GM21515 (cell line): Measurements from ENCODE around the gene MDFI.

Source experiments
- ATAC-seq: cut with Tn5 transposase; IDR thresholded peaks from one replicate; pipeline ENCODE4 v1.9.1; 2021; ENCODE audit not compliant: unreplicated experiment

Gene MDFI

GRCh38 chr6:41670703-41671360 lies 32.6 kb downstream of the MDFI start:
- no peak for ATAC-seq

GRCh38 chr6:41671376-41671775 lies 33.1 kb downstream of the MDFI start:
- ATAC-seq, result no peak

GRCh38 chr6:41672016-41672415 lies 33.7 kb downstream of the MDFI start:
- no peak for ATAC-seq

- no peak for ATAC-seq
Observed at GRCh38 chr6:41672816-41673703, 34.8 kb downstream of the MDFI start.

- ATAC-seq, result no peak
Observed at GRCh38 chr6:41673704-41674000, 35.4 kb downstream of the MDFI start.

- no peak for ATAC-seq
Observed at GRCh38 chr6:41674231-41675000, 36.1 kb downstream of the MDFI start.

- no peak for ATAC-seq
Observed at GRCh38 chr6:41675176-41675775, 37.0 kb downstream of the MDFI start.

GRCh38 chr6:41675992-41676391 lies 37.7 kb downstream of the MDFI start:
- no peak for ATAC-seq

GRCh38 chr6:41676431-41676830 lies 38.2 kb downstream of the MDFI start:
- ATAC-seq, result no peak

- ATAC-seq, result no peak
Observed at GRCh38 chr6:41677124-41677921, 39.1 kb downstream of the MDFI start.

- ATAC-seq, result no peak
Observed at GRCh38 chr6:41678511-41679084, 40.3 kb downstream of the MDFI start.

- ATAC-seq, result no peak
Observed at GRCh38 chr6:41679696-41680095, 41.4 kb downstream of the MDFI start.

- ATAC-seq, result no peak
Observed at GRCh38 chr6:41680182-41680965, 42.1 kb downstream of the MDFI start.

- ATAC-seq, result peak; percentile 45
Observed at GRCh38 chr6:41682056-41682477, 43.8 kb downstream of the MDFI start.

GRCh38 chr6:41682497-41683272 lies 44.4 kb downstream of the MDFI start:
- no peak for ATAC-seq

GRCh38 chr6:41683273-41683522 lies 44.9 kb downstream of the MDFI start:
- no peak for ATAC-seq

- ATAC-seq, result peak; percentile 52
Observed at GRCh38 chr6:41683523-41684310, 45.4 kb downstream of the MDFI start.
